ENCODE measurements around the gene TLE2. TPM values are rescaled to one million over a fixed set of nuclear protein-coding genes. Genes with fewer than 3 reads are reported as not detected.

Gene TLE2
- total RNA-seq, 1 experiment from 2014 or later = 35.6 TPM

DNA sequence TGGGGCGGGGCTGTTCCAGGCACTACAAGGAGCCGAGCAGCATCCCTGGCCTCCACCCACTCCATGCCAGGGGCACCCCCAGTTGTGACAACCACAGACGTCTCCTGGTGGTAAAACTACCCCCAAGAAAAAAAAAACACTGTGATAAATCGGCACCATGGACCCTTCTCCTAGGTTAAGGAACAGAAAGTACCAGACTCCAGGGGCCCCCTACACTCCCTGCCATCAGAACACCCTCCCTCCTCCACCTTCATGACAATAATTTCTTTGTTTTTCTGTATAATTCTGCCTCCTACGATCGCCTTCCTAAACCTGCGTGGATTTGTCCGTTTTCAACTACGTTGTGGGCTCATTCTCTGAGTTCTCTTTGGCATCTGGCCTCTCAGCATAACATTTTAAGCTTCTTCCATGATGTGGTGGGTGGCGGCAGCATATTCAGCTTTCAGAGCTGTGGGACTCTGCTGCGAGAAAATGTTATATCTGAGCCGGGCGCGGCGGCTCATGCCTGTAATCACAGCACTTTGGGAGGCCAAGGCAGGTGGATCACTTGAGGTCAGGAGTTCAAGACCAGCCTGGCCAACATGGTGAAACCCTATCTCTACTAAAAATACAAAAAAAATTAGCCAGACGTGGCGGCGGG lies 8.6 kb downstream of the TLE2 start:
- Histone ChIP-seq H3K4me2 (ENCODE audit: low read length) (no peak overlapping the region), H3K36me3 (ENCODE audit: control insufficient read depth in 1 of 2, insufficient read depth in 2 of 2, low read length in 2 of 2) (no peaks in the 10 kb centered on the region), H2AFZ (ENCODE audit: low read depth, low read length, poor library complexity, severe bottlenecking) (no peak overlapping the region), H4K20me1 (ENCODE audit: insufficient read depth) (no peaks in the 10 kb centered on the region), H3K9me3 (ENCODE audit: control insufficient read depth in 1 of 2, insufficient read depth in 1 of 2, low read depth in 1 of 2, low read length in 2 of 2) (no peaks in the 10 kb centered on the region), H3K9ac (ENCODE audit: low read length) (no peak overlapping the region), H3K27me3 (ENCODE audit: insufficient read depth, low read length) (no peaks in the 10 kb centered on the region), H3K27ac (ENCODE audit: low read depth, low read length) (no peak overlapping the region), H3K4me3 (replicated peaks in 1 of 2; ENCODE audit: low read depth in 1 of 2, low read length in 2 of 2) (no peak overlapping the region), H3K4me1 (ENCODE audit: control insufficient read depth in 1 of 2, insufficient read depth in 2 of 2, low read length in 2 of 2) (no peaks in the 10 kb centered on the region), H3K79me2 (ENCODE audit: insufficient read depth, low read length) (no peaks in the 10 kb centered on the region), H3K9me2 (ENCODE audit: insufficient read depth) (no peaks in the 10 kb centered on the region)
- intact Hi-C loops (cut with micrococcal nuclease) = no loop called here
- ChIA-PET CTCF (no interaction called here), POLR2A (no interaction called here), RAD21 (ENCODE audit: low non-redundant PET in 1 of 2, low total read pairs in 2 of 2, uncharacterized antibody in 2 of 2, unreplicated experiment in 2 of 2) (no interaction called here)
- ATAC-seq (no peak), DNase-seq (ENCODE audit: low read depth, low spot score) (no peak)
- TF ChIP-seq, protein P1, sequence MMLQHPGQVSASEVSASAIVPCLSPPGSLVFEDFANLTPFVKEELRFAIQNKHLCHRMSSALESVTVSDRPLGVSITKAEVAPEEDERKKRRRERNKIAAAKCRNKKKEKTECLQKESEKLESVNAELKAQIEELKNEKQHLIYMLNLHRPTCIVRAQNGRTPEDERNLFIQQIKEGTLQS (IDR thresholded peaks at IDR 0.05) = no peak
- TF ChIP-seq SIN3A (IDR thresholded peaks at IDR 0.05; ENCODE audit: low read depth) (no peak), SRF (IDR thresholded peaks at IDR 0.05; ENCODE audit: low read depth) (no peak), POLR2A (IDR thresholded peaks at IDR 0.05; ENCODE audit: borderline replicate concordance, extremely low read depth, insufficient read depth, insufficient read length) (no peak), ZFX (IDR thresholded peaks at IDR 0.05) (no peak), ELF1 (IDR thresholded peaks at IDR 0.05; ENCODE audit: borderline replicate concordance, low read depth) (no peak), RAD21 (IDR thresholded peaks at IDR 0.05; ENCODE audit: low read depth) (no peak), EZH2 (IDR thresholded peaks at IDR 0.05) (no peak), EGR1 (IDR thresholded peaks at IDR 0.05; ENCODE audit: low read depth) (no peak), CBX3 (IDR thresholded peaks at IDR 0.05; ENCODE audit: low read depth) (no peak)
- TF ChIP-seq, protein P2, sequence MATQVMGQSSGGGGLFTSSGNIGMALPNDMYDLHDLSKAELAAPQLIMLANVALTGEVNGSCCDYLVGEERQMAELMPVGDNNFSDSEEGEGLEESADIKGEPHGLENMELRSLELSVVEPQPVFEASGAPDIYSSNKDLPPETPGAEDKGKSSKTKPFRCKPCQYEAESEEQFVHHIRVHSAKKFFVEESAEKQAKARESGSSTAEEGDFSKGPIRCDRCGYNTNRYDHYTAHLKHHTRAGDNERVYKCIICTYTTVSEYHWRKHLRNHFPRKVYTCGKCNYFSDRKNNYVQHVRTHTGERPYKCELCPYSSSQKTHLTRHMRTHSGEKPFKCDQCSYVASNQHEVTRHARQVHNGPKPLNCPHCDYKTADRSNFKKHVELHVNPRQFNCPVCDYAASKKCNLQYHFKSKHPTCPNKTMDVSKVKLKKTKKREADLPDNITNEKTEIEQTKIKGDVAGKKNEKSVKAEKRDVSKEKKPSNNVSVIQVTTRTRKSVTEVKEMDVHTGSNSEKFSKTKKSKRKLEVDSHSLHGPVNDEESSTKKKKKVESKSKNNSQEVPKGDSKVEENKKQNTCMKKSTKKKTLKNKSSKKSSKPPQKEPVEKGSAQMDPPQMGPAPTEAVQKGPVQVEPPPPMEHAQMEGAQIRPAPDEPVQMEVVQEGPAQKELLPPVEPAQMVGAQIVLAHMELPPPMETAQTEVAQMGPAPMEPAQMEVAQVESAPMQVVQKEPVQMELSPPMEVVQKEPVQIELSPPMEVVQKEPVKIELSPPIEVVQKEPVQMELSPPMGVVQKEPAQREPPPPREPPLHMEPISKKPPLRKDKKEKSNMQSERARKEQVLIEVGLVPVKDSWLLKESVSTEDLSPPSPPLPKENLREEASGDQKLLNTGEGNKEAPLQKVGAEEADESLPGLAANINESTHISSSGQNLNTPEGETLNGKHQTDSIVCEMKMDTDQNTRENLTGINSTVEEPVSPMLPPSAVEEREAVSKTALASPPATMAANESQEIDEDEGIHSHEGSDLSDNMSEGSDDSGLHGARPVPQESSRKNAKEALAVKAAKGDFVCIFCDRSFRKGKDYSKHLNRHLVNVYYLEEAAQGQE (IDR thresholded peaks at IDR 0.05; ENCODE audit: low read depth) = no peak
- BruUV-seq (replicated peaks) = no TSS peak

All from HCT116 (cell line).